ENCODE measurements around the gene CHMP1A.
"Not testable (repeated sequence)": the region's sequence is repeated elsewhere in the genome, so short reads cannot be mapped to it uniquely, and the experiment has no call there.

The CHMP1A gene

DNA sequence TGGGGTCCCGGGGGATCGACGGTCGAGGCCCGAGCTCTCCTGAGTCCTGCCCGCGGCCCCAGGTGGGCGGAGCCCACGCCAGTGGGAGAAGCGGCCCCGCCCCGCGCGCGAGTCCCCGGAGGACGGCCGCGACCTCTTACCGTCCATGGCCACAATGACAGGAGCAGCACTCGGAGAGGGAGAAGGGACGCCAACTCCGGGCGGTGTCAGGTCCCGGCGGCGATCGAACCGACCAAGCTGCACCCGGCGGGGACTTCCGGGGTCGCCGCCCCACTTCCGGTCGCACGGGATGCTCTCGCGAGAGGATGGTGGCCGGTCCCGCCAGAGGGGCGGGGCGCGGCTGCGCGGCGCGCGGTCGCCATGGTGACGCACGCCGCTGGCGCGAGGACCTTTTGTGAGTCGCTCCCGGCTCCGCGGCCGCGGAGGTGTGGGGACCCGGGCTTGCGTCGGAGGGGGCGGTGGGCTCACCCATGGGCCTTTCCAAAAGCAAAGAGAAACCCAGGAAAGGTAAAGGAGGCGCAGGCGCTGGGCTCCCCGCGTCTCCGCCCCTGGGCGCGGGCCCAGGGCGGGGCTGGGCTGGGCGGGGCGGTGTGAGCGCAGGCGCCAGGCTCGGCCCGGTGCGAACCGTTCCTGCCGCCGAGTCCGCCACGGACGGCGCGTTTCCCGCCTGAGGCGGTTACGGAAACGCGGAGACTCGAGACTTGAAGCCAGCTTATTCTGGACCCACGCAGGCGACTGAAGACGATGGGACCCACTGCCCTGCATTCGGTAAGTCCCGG is at the start of gene CHMP1A, which contains the start of gene SPATA33:
CHMP1A (minus strand) TSS at position 267 of the 779 bp plus-strand sequence; CDS start at position 147, 120 bp downstream.
SPATA33 (plus strand) TSS at position 395 of the 779 bp plus-strand sequence; CDS start at position 471, 76 bp downstream.
- peak; percentile 93 for DNase-seq

DNA sequence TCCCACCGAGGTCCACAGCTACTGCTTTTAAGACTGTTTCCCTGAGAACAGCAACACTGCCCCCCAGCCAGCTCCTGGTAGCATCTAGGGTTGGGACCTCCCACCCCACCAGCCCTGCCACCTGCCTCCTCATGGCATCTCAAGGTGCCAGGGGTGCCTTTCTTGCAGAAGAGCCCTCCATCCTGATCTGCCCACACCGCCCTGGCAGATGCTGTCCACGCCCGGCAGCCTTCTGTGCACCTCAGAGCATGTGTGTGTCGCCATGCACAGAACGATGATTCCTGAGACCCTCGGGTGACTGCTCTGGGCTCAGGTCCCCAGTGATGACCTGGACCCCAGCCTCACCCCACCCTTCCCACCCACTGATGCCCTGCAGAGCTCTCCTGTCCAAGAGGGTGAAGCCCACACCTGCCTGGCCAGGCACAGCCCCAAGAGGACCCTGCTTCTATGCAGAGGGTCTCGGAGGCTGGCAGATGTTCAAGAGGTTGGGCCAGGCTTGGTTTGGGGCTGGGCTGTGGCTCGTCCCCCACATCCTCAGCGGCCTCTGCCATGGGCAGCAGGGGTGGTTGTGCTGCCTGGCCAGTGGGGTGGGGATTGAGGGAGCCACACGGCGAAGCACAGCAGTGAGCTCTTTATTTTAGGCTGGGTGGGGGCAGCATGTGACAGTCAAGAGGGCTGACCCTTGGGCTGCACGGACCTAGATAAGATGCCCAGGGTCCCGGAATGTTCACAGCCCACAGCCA is 49.2 kb upstream of the CHMP1A start:
- no peak for DNase-seq

DNA sequence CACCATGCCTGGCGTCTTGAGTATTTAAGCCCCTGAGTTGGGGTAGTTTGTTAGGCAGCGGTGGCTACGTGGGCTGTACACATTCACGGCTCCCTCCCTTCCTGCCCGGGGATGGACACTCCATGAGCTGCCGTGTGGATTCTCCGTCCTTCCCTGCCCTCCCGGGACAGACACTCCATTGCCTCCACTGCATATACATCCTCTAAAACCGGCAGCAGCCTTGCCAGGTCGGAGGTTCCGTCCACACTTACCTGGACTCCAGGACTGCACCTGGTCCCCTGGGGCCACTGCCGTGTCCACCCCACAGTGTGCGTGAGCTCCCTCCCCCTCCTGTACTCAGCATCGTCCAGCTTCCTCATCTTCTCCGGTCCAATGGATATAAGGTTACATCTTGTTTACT is 47.5 kb upstream of the CHMP1A start:
- DNase-seq, result no peak

GRCh38 chr16:89704281-89704680 is 46.8 kb upstream of the CHMP1A start:
- DNase-seq, result no peak

DNA sequence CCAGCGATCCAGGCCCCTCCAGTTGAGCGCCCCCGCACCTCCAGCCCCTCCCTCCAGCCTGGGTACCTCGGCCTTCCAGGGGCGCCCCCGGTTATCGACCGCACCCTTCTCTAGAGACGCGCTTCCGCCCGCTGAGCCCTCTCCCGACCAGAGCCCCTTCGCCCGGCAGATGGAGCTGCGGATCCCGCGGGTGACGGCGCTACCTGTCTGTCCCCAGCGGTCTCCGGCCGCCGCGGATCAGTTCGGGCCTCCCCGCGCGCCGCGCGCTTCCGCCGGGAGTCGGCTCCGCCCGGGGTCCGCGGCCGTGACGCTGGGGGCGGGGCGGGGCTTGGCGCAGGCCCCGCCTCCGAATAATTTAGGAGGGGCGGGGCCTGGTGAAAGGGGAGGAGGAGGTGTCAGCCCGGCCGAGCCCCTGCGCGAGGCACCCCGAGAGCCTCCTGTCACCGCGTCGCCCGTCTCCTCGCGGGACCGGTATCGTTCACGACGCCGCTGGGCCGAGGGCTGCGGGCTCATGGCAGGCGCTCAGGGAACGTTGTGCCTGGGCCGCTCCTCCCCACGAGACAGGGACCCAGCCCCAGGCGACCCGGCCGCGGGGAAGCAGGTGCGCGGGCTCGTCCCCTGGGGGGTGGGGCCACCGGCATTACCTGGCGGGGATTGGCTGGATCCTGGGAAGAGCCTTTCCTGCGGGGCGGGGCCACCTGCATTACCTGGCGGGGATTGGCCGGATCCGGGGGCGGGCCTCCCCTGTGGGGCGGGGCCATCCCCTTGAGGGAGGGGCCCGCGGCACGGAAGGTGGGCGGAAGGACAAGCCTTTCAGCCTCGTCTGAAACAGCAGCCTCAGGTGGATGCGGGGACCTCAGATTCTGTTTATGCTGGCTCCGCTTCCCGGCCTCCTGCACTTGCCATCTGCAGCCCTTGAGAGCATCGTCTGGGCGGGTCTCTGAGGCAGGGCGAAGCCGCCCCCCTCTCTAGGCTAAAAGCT is 44.2 kb upstream of the CHMP1A start, which contains the start of gene SPATA2L:
SPATA2L (minus strand) TSS at position 281 of the 982 bp plus-strand sequence. CDS start 473 bp downstream, outside the sequence.
- DNase-seq, result peak; percentile 98

DNA sequence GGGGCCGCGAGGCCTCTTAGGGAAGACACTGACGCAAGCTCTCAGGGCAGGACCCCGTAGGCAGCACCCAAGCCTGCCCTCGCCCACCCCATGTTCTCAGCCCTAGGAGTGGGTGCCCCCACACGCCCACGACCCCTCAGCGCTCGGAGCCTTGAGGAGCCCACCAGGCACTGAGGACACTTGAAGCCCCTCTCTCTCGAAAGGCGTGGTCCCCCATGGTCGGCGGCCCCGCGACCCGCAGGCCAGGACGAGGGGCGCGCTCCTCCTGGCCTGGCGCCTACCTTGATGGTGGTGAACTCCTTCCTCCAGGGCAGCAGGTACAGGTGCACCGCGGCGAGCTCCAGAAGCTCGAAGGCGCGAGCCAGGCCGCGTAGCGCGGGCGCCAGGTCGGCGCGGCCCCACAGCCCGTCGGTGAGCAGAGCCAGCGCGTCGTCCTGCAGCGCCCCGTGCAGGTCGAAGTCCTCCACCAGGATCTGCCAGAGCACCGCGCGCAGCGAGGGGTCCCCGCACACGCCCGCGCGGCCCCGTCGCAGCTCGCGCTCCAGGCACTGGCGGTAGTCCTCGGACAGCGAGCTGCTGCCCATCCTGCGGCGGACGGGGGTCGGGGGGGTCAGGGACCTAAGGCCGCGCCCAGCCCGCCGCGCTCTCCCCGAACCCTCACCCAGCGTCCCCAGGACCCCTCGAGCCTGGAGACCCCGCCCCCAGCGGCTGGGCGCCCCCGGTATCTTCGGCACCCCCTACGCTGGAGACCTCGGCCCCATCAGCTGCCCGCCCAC is 43.3 kb upstream of the CHMP1A start:
- peak; percentile 48 for DNase-seq

DNA sequence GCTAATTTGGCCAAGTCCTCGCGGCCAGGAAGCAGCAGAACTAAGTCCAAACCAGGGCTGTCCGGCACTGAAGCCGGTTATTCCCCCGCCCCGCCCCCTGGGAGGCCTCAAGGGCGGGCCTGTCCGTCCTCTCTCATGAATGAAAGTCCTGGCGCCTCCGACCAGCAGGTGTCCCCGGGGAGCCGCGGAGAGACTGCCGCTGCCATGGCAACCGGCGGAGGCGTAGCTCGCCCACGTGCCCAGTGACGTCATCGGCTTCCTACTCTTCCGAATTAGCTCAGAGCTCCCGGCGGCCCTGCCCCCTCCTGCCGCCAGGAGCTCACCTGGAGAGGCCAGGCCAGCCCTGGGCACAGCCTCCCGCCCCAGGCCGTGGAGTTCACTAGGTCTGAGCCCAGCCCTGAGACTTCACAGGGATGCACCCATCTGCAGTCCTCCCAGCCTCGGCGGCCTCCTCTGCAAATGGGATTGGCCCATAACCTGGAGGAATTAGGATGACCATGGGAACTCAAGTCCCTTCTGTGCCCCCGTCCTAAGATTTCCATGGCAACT is 42.7 kb upstream of the CHMP1A start:
- peak; percentile 97 for DNase-seq

GRCh38 chr16:89699629-89700099 is 42.2 kb upstream of the CHMP1A start:
- not testable (repeated sequence) for DNase-seq

DNA sequence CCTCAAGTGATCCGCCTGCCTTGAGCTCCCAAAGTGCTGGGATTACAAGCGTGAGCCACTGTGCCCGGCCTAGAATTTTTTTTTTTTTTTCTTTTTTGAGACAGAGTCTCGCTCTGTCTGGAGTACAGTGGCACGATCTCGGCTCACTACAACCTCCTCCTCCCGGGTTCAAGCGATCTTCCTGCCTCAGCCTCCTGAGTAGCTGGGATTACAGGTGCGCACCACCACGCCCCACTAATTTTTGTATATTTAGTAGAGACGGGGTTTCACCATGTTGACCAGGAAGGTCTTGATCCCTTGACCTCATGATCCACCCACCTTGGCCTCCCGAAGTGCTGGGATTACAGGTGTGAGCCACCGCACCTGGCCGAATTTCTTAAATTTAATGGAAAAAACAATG is 41.2 kb upstream of the CHMP1A start:
- not testable (repeated sequence) for DNase-seq

GRCh38 chr16:89697616-89698331 is 40.3 kb upstream of the CHMP1A start:
- no peak for DNase-seq

DNA sequence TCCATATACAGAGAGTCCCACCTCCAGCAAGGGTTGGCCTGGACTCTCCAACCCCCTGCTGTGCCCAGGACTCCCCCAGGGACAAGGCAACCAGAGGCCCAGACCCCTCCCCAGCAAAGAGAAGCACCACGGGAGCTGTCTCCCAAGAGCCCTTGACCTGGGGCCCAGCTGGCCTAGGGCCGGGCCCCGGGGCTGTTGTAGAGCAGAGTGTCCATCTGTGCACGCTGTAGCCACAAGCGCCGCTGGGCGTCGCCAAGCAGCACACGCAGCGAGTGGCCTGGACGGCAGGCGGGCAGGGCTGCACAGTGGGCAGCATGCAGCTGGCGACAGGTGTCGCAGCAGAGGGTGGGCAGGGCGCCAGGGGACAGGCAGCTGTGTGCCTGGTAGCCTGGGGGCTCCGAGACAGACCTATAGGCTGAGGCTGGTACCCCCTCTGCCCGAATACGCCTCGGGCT is 39.7 kb upstream of the CHMP1A start:
- DNase-seq, result no peak

- no peak for DNase-seq
Measured at GRCh38 chr16:89696670-89697128, 39.2 kb upstream of the CHMP1A start.

- peak; percentile 3 for DNase-seq
Measured at GRCh38 chr16:89695875-89696669, 38.6 kb upstream of the CHMP1A start.

GRCh38 chr16:89695086-89695874 is 37.8 kb upstream of the CHMP1A start:
- DNase-seq, result no peak

DNA sequence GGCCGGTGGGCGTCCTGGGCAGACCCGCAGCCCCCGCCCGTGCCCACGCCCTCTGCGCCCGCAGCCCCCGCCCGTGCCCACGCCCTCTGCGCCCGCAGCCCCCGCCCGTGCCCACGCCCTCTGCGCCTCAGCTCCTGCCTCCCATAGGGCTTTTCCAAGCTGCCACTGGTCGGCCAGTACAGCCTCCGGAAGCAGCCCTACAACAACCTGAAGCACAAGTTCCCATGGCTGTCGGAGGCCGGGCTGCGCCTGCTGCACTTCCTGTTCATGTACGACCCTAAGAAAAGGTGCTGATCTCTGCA is 37.2 kb upstream of the CHMP1A start:
- not testable (repeated sequence) for DNase-seq

DNA sequence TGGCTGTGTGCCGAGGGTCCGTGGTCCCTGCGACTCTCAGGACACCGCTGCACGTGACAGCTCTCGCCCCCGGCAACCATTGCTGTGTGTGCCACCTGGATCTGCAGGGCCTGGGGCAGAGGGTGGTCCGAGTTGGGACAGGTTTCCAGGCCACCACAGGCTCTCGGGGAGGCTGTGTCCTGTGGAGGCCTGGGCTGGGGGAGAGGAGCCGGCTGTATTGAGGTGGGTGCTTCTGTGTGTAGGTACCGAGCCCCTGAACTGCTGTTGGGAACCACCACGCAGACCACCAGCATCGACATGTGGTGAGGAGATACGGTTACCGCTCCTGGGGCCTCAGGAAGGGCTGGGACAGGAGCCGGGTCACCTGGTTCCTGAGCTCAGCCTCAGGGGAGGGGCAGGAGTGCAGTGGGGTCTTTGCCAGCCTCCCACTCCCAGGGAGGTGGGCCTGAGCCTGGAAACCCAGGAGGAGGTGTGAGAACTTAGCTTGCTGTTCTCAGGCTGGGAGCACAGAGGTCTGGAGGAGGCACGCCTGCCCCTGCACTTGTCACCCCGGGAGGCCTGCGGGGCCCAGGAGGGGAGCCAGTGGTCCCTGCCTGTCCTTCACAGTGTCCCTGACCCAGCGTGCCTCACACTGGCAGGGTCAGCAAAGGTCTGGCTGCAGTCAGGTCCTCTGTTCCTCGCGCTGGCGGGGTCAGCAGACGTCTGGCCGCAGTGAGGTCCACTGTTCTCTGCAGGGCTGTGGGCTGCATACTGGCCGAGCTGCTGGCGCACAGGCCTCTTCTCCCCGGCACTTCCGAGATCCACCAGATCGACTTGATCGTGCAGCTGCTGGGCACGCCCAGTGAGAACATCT is 36.6 kb upstream of the CHMP1A start:
- no peak for DNase-seq

DNA sequence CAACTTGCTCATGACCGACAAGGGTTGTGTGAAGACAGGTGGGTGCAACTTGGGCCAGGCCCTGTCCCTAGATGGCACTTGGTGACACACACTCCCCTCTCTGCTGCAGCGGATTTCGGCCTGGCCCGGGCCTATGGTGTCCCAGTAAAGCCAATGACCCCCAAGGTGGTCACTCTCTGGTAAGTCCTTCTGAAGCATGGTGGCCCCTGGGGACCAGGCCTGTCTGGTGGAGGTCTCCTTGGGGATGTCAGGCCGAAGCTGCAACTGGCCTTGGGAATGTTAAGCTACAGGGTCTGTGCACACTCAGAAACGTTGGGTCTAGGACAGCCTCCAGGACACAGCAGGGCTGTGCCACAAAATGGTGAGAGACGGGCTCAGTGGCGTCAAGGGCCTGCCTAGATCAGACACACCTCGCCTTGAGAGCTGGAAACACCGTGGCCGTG is 35.8 kb upstream of the CHMP1A start:
- DNase-seq, result no peak

All from stimulated activated CD4-positive, alpha-beta T cell treated with anti-CD3 and anti-CD28 coated beads, Interleukin-4, amount 100 ng/mL, for 24 hours (primary cell).